HepG2 (cell line): ENCODE results near the gene BMERB1. TPM values are rescaled to one million over a fixed set of nuclear protein-coding genes. Genes with fewer than 3 reads are reported as not detected.
A peak's percentile ranks its signal among the peaks of the same experiment; 100 is the strongest.

Experiments used
- ATAC-seq: fragments of 200-7000 bp; cut with Tn5 transposase; 3 replicates; pipeline ENCODE4 v1.9.1; 2020; ENCODE audit warnings: mild to moderate bottlenecking, moderate library complexity
- BruUV-seq: library from RNA; stranded (reverse); fragments of 400-500 nt; replicated peaks from 2 replicates; lab custom pipeline; 2021; lab: Mats Ljungman, UMichigan
- CTCF ChIA-PET: fragments of 300-600 bp; formaldehyde crosslinking; extraction: SDS; loops from one replicate; lab custom pipeline; 2021; ENCODE audit warnings: low total read pairs, inconsistent platforms, low intra/inter-chr PET ratio; lab: Yijun Ruan, JAX
- POLR2A ChIA-PET: fragments of 350-600 bp; sonication (Branson Sonifier 250); formaldehyde crosslinking; loops from one replicate; lab custom pipeline; 2020; ENCODE audit warnings: antibody characterized with exemption, inconsistent platforms; lab: Yijun Ruan, JAX
- DNase-seq: peaks from one replicate; pipeline ENCODE4 v3.0.0-alpha.2; 2015; ENCODE audit warnings: low spot score
- FAIRE-seq: peaks from 3 replicates; lab custom pipeline; 2011; peaks lifted over from hg19 to GRCh38; lab: Jason Lieb, UNC
- H2AFZ ChIP-seq: one replicate; pipeline ENCODE4 v1.6.1; 2011; ENCODE audit warnings: low read length, inconsistent platforms
- H3K27ac ChIP-seq: fragments of 300-600 bp; 3 replicates; pipeline ENCODE4 v1.8.0; 2011; ENCODE audit warnings: mixed run types, mild to moderate bottlenecking, mixed read lengths, low read length, inconsistent platforms; ENCODE audit not compliant: insufficient read depth; ENCODE audit errors: extremely low read length
- H3K27me3 ChIP-seq, 2 experiments: fragments of 200-600 bp in 1 of 2; 2 replicates in 1 of 2; 3 replicates in 1 of 2; pipeline versions ENCODE4 v1.6.0 to v1.8.0; 2011; ENCODE audit warnings: low read length in 2 of 2, mild to moderate bottlenecking in 2 of 2, moderate library complexity in 2 of 2, inconsistent platforms in 1 of 2; ENCODE audit not compliant: insufficient read depth in 2 of 2, control insufficient read depth in 1 of 2
- H3K36me3 ChIP-seq, 2 experiments: fragments of 200-600 bp in 1 of 2; replicated peaks in 1 of 2; 2 replicates in 1 of 2; 3 replicates in 1 of 2; pipeline versions ENCODE4 v1.5.1 to v1.8.0; 2011; ENCODE audit warnings: low read length in 2 of 2, inconsistent platforms in 1 of 2; ENCODE audit not compliant: insufficient read depth in 2 of 2, control insufficient read depth in 1 of 2
- H3K4me1 ChIP-seq: 2 replicates; pipeline ENCODE4 v1.5.1; 2012; ENCODE audit warnings: low read length, inconsistent platforms; ENCODE audit not compliant: insufficient read depth
- H3K4me2 ChIP-seq: 2 replicates; pipeline ENCODE4 v1.6.0; 2011; ENCODE audit warnings: low read depth, low read length, inconsistent platforms
- H3K4me3 ChIP-seq, 3 experiments: fragments of 200-600 bp in 1 of 3; sonication (generic), shearing (Covaris generic) in 1 of 3; replicated peaks in 1 of 3; 2 replicates each; pipeline ENCODE4 v1.5.1; 2011 to 2016; ENCODE audit warnings: low read length in 3 of 3, inconsistent platforms in 2 of 3, low read depth in 2 of 3, mild to moderate bottlenecking in 2 of 3, control low read depth in 1 of 3, mixed read lengths in 1 of 3; ENCODE audit not compliant: insufficient read depth in 1 of 3
- H3K79me2 ChIP-seq: one replicate; pipeline ENCODE4 v1.6.1; 2011; ENCODE audit warnings: low read length, inconsistent platforms; ENCODE audit not compliant: insufficient read depth
- H3K9ac ChIP-seq: 2 replicates; pipeline ENCODE4 v1.6.0; 2011; ENCODE audit warnings: mild to moderate bottlenecking, low read depth, low read length, inconsistent platforms; ENCODE audit not compliant: insufficient read depth
- H3K9me3 ChIP-seq: 2 replicates; pipeline ENCODE4 v1.5.1; 2012; ENCODE audit warnings: mild to moderate bottlenecking, low read length
- H4K20me1 ChIP-seq: 2 replicates; pipeline ENCODE4 v1.6.0; 2011; ENCODE audit warnings: inconsistent platforms, mild to moderate bottlenecking, low read length, moderate library complexity; ENCODE audit not compliant: insufficient read depth
- CBFB ChIP-seq: sonication (generic); formaldehyde crosslinking; IDR thresholded peaks from 2 replicates; pipeline ENCODE4 v1.4.0; 2020; ENCODE audit warnings: missing genetic modification reagents
- GPN1 ChIP-seq: sonication (generic); formaldehyde crosslinking; IDR thresholded peaks from 2 replicates; pipeline ENCODE4 v1.5.1; 2020; ENCODE audit warnings: missing genetic modification reagents, borderline replicate concordance
- HOXA3 ChIP-seq: sonication (generic); formaldehyde crosslinking; IDR thresholded peaks from 2 replicates; pipeline ENCODE4 v1.5.0; 2020; ENCODE audit warnings: missing genetic modification reagents
- MAFF ChIP-seq: IDR thresholded peaks from 2 replicates; pipeline ENCODE4 v1.6.1; 2011; ENCODE audit warnings: low read depth, low read length, improper control_type of control experiment
- MAFK ChIP-seq, 2 experiments: IDR thresholded peaks in 1 of 2; conservative IDR thresholded peaks in 1 of 2; 2 replicates each; pipeline ENCODE4 v1.6.1; 2011; ENCODE audit warnings: improper control_type of control experiment in 2 of 2, low read length in 2 of 2
- RBFOX2 ChIP-seq: fragments of 200-400 bp; formaldehyde crosslinking; IDR thresholded peaks from 2 replicates; pipeline ENCODE4 v1.6.1; 2017; ENCODE audit warnings: low read depth, mild to moderate bottlenecking, low read length
- SOX5 ChIP-seq: IDR thresholded peaks from 2 replicates; pipeline ENCODE4 v1.6.1; 2016; ENCODE audit warnings: borderline replicate concordance
- SP2 ChIP-seq: sonication (generic); formaldehyde crosslinking; IDR thresholded peaks from 2 replicates; pipeline ENCODE4 v1.5.1; 2020; ENCODE audit warnings: mild to moderate bottlenecking, missing genetic modification reagents
- ZBTB1 ChIP-seq: sonication (generic); formaldehyde crosslinking; IDR thresholded peaks from 2 replicates; pipeline ENCODE4 v1.4.0; 2020; ENCODE audit warnings: missing genetic modification reagents, borderline replicate concordance
- ZFP36L1 ChIP-seq: sonication (generic); formaldehyde crosslinking; IDR thresholded peaks from 2 replicates; pipeline ENCODE4 v1.8.0; 2022; ENCODE audit warnings: mild to moderate bottlenecking, missing genetic modification reagents, moderate library complexity
- ZNF362 ChIP-seq: sonication (generic); formaldehyde crosslinking; IDR thresholded peaks from 2 replicates; pipeline ENCODE4 v1.4.0; 2020; ENCODE audit warnings: missing genetic modification reagents, mild to moderate bottlenecking, borderline replicate concordance
- ZNF607 ChIP-seq: sonication (generic); formaldehyde crosslinking; IDR thresholded peaks from 2 replicates; pipeline ENCODE4 v1.5.1; 2020; ENCODE audit warnings: missing genetic modification reagents, mild to moderate bottlenecking, borderline replicate concordance
- ZNF770 ChIP-seq: sonication (generic); formaldehyde crosslinking; IDR thresholded peaks from 2 replicates; pipeline ENCODE4 v1.5.0; 2020; ENCODE audit warnings: mild to moderate bottlenecking, missing genetic modification reagents
- WGBS: methylation state at CpG from one replicate; pipeline ENCODE4 v1.1.6; 2017; ENCODE audit warnings: low lambda C conversion rate; 5-methylcytosine and 5-hydroxymethylcytosine counted together
- in situ Hi-C: cut with HindIII; loops from 2 replicates; pipeline ENCODE4 v1.10.0; 2017; ENCODE audit warnings: low pct_unique_long_range_greater_than_20kb; ENCODE audit not compliant: extremely low pct_ligation_motif_present
- intact Hi-C: fragments of 100-400 bp; cut with micrococcal nuclease; formaldehyde crosslinking; loops from one replicate; pipeline ENCODE4 v1.10.0; 2022; ENCODE audit not compliant: unreplicated experiment
- polyA plus RNA-seq, 8 experiments: library from polyadenylated mRNA; depleted of rRNA in 3 of 8; stranded (reverse) in 7 of 8; unstranded in 1 of 8; fragments of >200 nt; fragmentation: Illumina TruSeq in 4 of 8; extraction: Trizol in 4 of 8; gene quantifications; 2 replicates each; pipeline versions ENCODE4 v1.2.1 to v1.2.3, GENCODE V29; 2011 to 2016; ENCODE audit warnings: low read depth in 4 of 8, missing spikeins in 1 of 8, mixed read lengths in 1 of 8; ENCODE audit not compliant: insufficient read depth in 1 of 8
- total RNA-seq, 5 experiments: library from RNA; depleted of rRNA; stranded (reverse); fragments of >200 nt; fragmentation: Illumina TruSeq; extraction: Trizol; gene quantifications; 2 replicates each; pipeline ENCODE4 v1.2.3, GENCODE V29; 2016; ENCODE audit warnings: low read depth in 1 of 5

BMERB1 gene
- total and polyA plus RNA-seq, 2 of the 13 experiments (the other 11 are each of a cell fraction or from before 2014, with no cell fraction given) = 1.4 TPM

- H3K79me2 ChIP-seq = peaks cover 26% of the 10 kb centered on the region
- FAIRE-seq (no peak), DNase-seq (no peak)
- H3K4me2 ChIP-seq = no peak overlapping the region
- no peaks in the 10 kb centered on the region for H3K27me3 ChIP-seq
- in situ Hi-C loops = no loop called here
- CTCF ChIA-PET = no interaction called here
- no peak overlapping the region for H3K9ac ChIP-seq
- H3K9me3 ChIP-seq = no peaks in the 10 kb centered on the region
- no TSS peak for BruUV-seq
- peaks cover 1 to 18% of the 10 kb centered on the region in 2 experiments; a peak in 4 of 5 replicates for H3K36me3 ChIP-seq
- H2AFZ ChIP-seq = no peak overlapping the region
- no peak for TF ChIP-seq GPN1 (CRISPR knock-in tag)
- peak; percentile 73 for TF ChIP-seq MAFF
- no peak for TF ChIP-seq CBFB (CRISPR knock-in tag)
- TF ChIP-seq ZBTB1 (CRISPR knock-in tag) = no peak
- TF ChIP-seq SP2 = no peak
- peak in 1 of 2 experiments; percentile 70; a peak in 2 of 4 replicates for TF ChIP-seq MAFK (conservative IDR thresholded peaks at IDR 0.05 in 1 of 2, IDR thresholded peaks at IDR 0.05 in 1 of 2; ENCODE audit: low read length in 2 of 2)
- TF ChIP-seq, all 625 proteins: peak for 2
- H3K4me1 ChIP-seq = peaks cover 66% of the 10 kb centered on the region
- no peak overlapping the region for H3K27ac ChIP-seq
- intact Hi-C loops = no loop called here
- POLR2A ChIA-PET = no interaction called here
- ATAC-seq = no peak
- H4K20me1 ChIP-seq = no peaks in the 10 kb centered on the region
- H3K4me3 ChIP-seq = no peak overlapping the region
- 97% methylated on average over 3 of the region's 3 CpGs for WGBS
These were observed 32.4 kb upstream of the BMERB1 start for GRCh38 chr16:15401972-15402371.

- Histone ChIP-seq H3K9ac (no peak overlapping the region), H3K9me3 (no peaks in the 10 kb centered on the region), H3K4me2 (no peak overlapping the region), H4K20me1 (no peaks in the 10 kb centered on the region), H3K27me3 (no peaks in the 10 kb centered on the region), H3K27ac (peak overlapping the region; percentile 0), H3K79me2 (peaks cover 12% of the 10 kb centered on the region), H3K4me3 (no peak overlapping the region), H2AFZ (no peak overlapping the region), H3K36me3 (peaks cover 1 to 19% of the 10 kb centered on the region in 2 experiments; a peak in 4 of 5 replicates), H3K4me1 (peaks cover 51% of the 10 kb centered on the region)
- DNase-seq = no peak
- TF ChIP-seq ZFP36L1 = 0 out of 2 replicates have a peak, but pooled peaks have one; percentile 35
- 0 out of 2 replicates have a peak, but pooled peaks have one; percentile 16 for TF ChIP-seq HOXA3
- TF ChIP-seq ZNF770 = peak; percentile 91
- no peak for TF ChIP-seq SOX5
- peak; percentile 28; the same call in 1 of the 2 replicates for TF ChIP-seq ZNF362 (CRISPR knock-in tag)
- no peak for TF ChIP-seq ZNF607 (CRISPR knock-in tag)
- TF ChIP-seq RBFOX2 = peak; percentile 31; the same call in 1 of the 2 replicates
- POLR2A ChIA-PET = interaction anchor here (1.6 kb wide), 1 partner anchor 239 kb away, joined by 4 read pairs; the partner anchor contains the start of gene MARF1
- CTCF ChIA-PET = no interaction called here
- no peak for FAIRE-seq
- intact Hi-C loops (no loop called here), in situ Hi-C loops (no loop called here)
- WGBS = 95% methylated on average over 9 of the region's 9 CpGs
- ATAC-seq = no peak
- no TSS peak for BruUV-seq
These were observed 30.9 kb upstream of the BMERB1 start for GRCh38 chr16:15403392-15403995.
